DND-41 (cell line): ENCODE data around the gene DRC1.

Experiments used
- EZH2 ChIP-seq: IDR thresholded peaks from 3 replicates; pipeline ENCODE4 v1.6.1; 2012; ENCODE audit warnings: borderline replicate concordance, low read depth, mild to moderate bottlenecking, moderate library complexity, low read length, inconsistent platforms; ENCODE audit not compliant: severe bottlenecking
- TF ChIP-seq, protein P1 (sequence below): IDR thresholded peaks from 2 replicates; pipeline ENCODE4 v1.5.1; 2012; ENCODE audit warnings: borderline replicate concordance, low read length, moderate library complexity, mild to moderate bottlenecking; ENCODE audit not compliant: poor library complexity, severe bottlenecking; ENCODE audit errors: extremely low read depth

DNA sequence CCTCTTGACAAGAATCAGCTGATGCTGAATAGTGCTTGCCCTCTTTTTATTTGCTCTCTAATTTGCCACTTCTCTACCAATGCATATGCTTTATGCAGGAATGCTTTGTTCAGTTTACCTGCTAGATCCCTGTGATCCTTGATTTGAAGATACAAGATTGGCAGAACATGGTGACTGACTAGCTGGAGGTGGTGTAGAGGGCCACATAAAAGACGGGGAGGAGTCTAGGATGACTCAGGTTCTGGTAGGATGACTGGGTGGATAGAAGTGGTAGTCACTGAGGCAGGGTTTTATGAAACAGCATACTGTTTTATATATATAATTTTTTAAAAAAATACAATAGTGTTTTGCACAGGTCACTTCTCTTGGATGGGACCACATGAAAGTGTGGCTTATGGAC lies 48.8 kb upstream of the DRC1 start:
- TF ChIP-seq, protein P1, sequence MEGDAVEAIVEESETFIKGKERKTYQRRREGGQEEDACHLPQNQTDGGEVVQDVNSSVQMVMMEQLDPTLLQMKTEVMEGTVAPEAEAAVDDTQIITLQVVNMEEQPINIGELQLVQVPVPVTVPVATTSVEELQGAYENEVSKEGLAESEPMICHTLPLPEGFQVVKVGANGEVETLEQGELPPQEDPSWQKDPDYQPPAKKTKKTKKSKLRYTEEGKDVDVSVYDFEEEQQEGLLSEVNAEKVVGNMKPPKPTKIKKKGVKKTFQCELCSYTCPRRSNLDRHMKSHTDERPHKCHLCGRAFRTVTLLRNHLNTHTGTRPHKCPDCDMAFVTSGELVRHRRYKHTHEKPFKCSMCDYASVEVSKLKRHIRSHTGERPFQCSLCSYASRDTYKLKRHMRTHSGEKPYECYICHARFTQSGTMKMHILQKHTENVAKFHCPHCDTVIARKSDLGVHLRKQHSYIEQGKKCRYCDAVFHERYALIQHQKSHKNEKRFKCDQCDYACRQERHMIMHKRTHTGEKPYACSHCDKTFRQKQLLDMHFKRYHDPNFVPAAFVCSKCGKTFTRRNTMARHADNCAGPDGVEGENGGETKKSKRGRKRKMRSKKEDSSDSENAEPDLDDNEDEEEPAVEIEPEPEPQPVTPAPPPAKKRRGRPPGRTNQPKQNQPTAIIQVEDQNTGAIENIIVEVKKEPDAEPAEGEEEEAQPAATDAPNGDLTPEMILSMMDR, result no peak
- TF ChIP-seq EZH2, result no peak
